Measurements from ENCODE around the gene OR51B2.

DNA sequence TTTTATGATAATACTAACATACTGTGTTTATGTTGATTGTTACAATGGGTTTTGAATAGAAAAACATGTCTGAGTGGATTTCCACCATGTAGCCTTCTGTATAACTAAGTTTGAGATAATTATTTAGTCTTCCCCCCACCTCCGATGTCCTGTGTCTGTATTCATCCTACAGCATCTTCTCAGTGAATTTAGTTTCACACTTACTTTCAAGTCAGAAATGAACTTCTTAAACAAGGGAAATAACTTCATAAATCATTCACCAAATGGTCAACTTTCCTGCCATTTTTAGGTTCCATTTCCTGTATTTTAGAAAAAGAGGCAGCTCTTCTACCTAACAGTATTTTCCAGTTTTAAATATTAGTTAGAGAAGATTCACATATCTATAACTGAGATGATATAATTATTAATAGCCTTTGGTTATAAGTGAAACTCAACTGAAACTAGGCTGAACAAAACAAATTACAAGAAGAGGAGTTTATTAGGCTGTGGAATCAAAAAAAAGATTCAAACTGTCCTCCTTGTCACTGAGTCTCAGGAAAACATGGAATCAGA, 15.8 kb upstream of the OR51B2 start:
- TF ChIP-seq, protein P1, sequence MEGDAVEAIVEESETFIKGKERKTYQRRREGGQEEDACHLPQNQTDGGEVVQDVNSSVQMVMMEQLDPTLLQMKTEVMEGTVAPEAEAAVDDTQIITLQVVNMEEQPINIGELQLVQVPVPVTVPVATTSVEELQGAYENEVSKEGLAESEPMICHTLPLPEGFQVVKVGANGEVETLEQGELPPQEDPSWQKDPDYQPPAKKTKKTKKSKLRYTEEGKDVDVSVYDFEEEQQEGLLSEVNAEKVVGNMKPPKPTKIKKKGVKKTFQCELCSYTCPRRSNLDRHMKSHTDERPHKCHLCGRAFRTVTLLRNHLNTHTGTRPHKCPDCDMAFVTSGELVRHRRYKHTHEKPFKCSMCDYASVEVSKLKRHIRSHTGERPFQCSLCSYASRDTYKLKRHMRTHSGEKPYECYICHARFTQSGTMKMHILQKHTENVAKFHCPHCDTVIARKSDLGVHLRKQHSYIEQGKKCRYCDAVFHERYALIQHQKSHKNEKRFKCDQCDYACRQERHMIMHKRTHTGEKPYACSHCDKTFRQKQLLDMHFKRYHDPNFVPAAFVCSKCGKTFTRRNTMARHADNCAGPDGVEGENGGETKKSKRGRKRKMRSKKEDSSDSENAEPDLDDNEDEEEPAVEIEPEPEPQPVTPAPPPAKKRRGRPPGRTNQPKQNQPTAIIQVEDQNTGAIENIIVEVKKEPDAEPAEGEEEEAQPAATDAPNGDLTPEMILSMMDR (IDR thresholded peaks at IDR 0.05; ENCODE audit: low read depth, low read length) = no peak
- no peak for TF ChIP-seq POLR2A (IDR thresholded peaks at IDR 0.05; ENCODE audit: extremely low read depth, insufficient read length)
